Stimulated activated CD4-positive, alpha-beta T cell treated with anti-CD3 and anti-CD28 coated beads, Interleukin-4, amount 100 ng/mL, for 24 hours (primary cell): ENCODE measurements around the gene DGKH.

Source experiments
- DNase-seq: peaks from one replicate; pipeline ENCODE4 v3.0.0-alpha.2; 2020

Gene DGKH

GRCh38 chr13:42283574-42283973, 235.1 kb downstream of the DGKH start:
- no peak for DNase-seq

- DNase-seq = no peak
These were observed 235.6 kb downstream of the DGKH start for GRCh38 chr13:42284068-42284467.
